Esophagus muscularis mucosa (tissue), 3 donors: ENCODE results near the gene PTPN1.

Experiments
- POLR2A ChIP-seq: fragments of 450-650 bp; IDR thresholded peaks from one replicate; pipeline ENCODE4 v1.6.1; 2017; ENCODE audit warnings: antibody characterized with exemption, moderate library complexity, mild to moderate bottlenecking, low read depth
- POLR2AphosphoS5 ChIP-seq, 2 donors: sonication (generic); formaldehyde crosslinking; IDR thresholded peaks; one replicate each; pipeline ENCODE4 v1.6.1; 2017; ENCODE audit warnings: antibody characterized with exemption in 2 of 2
- TF ChIP-seq, protein P1 (sequence below), 3 experiments: fragments of 200-600 bp in 2 of 3; fragments of 450-650 bp in 1 of 3; sonication (generic) in 2 of 3; IDR thresholded peaks; one replicate each; pipeline ENCODE4 v1.5.1; 2017 to 2019; ENCODE audit warnings: antibody characterized with exemption in 3 of 3, mild to moderate bottlenecking in 2 of 3, moderate library complexity in 1 of 3

GRCh38 chr20:50632701-50633100 is 122.5 kb downstream of the PTPN1 start:
- TF ChIP-seq, protein P1, sequence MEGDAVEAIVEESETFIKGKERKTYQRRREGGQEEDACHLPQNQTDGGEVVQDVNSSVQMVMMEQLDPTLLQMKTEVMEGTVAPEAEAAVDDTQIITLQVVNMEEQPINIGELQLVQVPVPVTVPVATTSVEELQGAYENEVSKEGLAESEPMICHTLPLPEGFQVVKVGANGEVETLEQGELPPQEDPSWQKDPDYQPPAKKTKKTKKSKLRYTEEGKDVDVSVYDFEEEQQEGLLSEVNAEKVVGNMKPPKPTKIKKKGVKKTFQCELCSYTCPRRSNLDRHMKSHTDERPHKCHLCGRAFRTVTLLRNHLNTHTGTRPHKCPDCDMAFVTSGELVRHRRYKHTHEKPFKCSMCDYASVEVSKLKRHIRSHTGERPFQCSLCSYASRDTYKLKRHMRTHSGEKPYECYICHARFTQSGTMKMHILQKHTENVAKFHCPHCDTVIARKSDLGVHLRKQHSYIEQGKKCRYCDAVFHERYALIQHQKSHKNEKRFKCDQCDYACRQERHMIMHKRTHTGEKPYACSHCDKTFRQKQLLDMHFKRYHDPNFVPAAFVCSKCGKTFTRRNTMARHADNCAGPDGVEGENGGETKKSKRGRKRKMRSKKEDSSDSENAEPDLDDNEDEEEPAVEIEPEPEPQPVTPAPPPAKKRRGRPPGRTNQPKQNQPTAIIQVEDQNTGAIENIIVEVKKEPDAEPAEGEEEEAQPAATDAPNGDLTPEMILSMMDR (IDR thresholded peaks at IDR 0.05): no peak
- TF ChIP-seq POLR2A: no peak
- TF ChIP-seq POLR2AphosphoS5 (IDR thresholded peaks at IDR 0.05): no peak
